OCI-LY7 (cell line): ENCODE data around the gene ATP1B2. TPM values are rescaled to one million over a fixed set of nuclear protein-coding genes. Genes with fewer than 3 reads are reported as not detected.

Experiments
- BruUV-seq: library from RNA; stranded (reverse); fragments of 400-500 nt; replicated peaks from 2 replicates; lab custom pipeline; 2021; lab: Mats Ljungman, UMichigan
- CTCF ChIA-PET: fragments of 300-600 bp; sonication (Branson Sonifier 250); formaldehyde crosslinking; loops from one replicate; lab custom pipeline; 2022; ENCODE audit warnings: antibody characterized with exemption; ENCODE audit not compliant: unreplicated experiment; lab: Charles Lee
- POLR2A ChIA-PET: fragments of 300-600 bp; sonication (Branson Sonifier 250); formaldehyde crosslinking; loops from one replicate; lab custom pipeline; 2022; ENCODE audit warnings: antibody characterized with exemption; lab: Charles Lee
- DNase-seq: peaks from one replicate; pipeline ENCODE4 v3.0.0-alpha.2; 2015; ENCODE audit warnings: low spot score
- H2AFZ ChIP-seq: fragments of 200-600 bp; sonication (generic), shearing (Covaris generic); 2 replicates; pipeline ENCODE4 v1.6.1; 2014; ENCODE audit warnings: mild to moderate bottlenecking, antibody characterized with exemption, low read length, moderate library complexity
- H3K27ac ChIP-seq: fragments of 200-600 bp; sonication (generic); 2 replicates; pipeline ENCODE4 v1.5.1; 2014; ENCODE audit warnings: mixed run types, low read depth, mild to moderate bottlenecking, moderate library complexity, low read length, inconsistent platforms; ENCODE audit not compliant: poor library complexity, severe bottlenecking
- H3K36me3 ChIP-seq: fragments of 200-600 bp; sonication (generic); 2 replicates; pipeline ENCODE4 v1.6.1; 2014; ENCODE audit warnings: mild to moderate bottlenecking, antibody characterized with exemption, low read length, moderate library complexity, mixed read lengths; ENCODE audit not compliant: insufficient read depth
- H3K4me1 ChIP-seq: fragments of 200-600 bp; sonication (generic); 2 replicates; pipeline ENCODE4 v1.5.1; 2014; ENCODE audit warnings: mild to moderate bottlenecking, low read length; ENCODE audit not compliant: insufficient read depth, poor library complexity, severe bottlenecking
- H3K4me2 ChIP-seq: fragments of 200-600 bp; sonication (generic); 2 replicates; pipeline ENCODE4 v1.6.1; 2014; ENCODE audit warnings: mild to moderate bottlenecking, low read length
- H3K4me3 ChIP-seq: fragments of 200-600 bp; sonication (generic); 2 replicates; pipeline ENCODE4 v1.5.1; 2014; ENCODE audit warnings: mild to moderate bottlenecking, low read depth, low read length; ENCODE audit not compliant: poor library complexity, severe bottlenecking
- H3K79me2 ChIP-seq: fragments of 200-600 bp; sonication (generic); 2 replicates; pipeline ENCODE4 v1.6.1; 2016; ENCODE audit warnings: low read depth, mild to moderate bottlenecking, low read length, moderate library complexity, mixed read lengths; ENCODE audit not compliant: insufficient read depth
- H3K9me2 ChIP-seq: fragments of 200-600 bp; sonication (generic); 2 replicates; pipeline ENCODE4 v1.6.1; 2016; ENCODE audit warnings: mild to moderate bottlenecking, low read length, mixed read lengths; ENCODE audit not compliant: insufficient read depth
- H3K9me3 ChIP-seq: fragments of 200-600 bp; sonication (generic); 2 replicates; pipeline ENCODE4 v1.6.1; 2014; ENCODE audit warnings: mild to moderate bottlenecking, mixed run types, low read length, mixed read lengths
- H4K20me1 ChIP-seq: fragments of 200-600 bp; sonication (generic); 2 replicates; pipeline ENCODE4 v1.6.1; 2014; ENCODE audit warnings: mild to moderate bottlenecking, antibody characterized with exemption, low read length, moderate library complexity, mixed read lengths; ENCODE audit not compliant: insufficient read depth
- EZH2phosphoT487 ChIP-seq: fragments of 200-600 bp; sonication (generic); IDR thresholded peaks from 2 replicates; pipeline ENCODE4 v1.6.1; 2018; ENCODE audit warnings: low read depth, borderline replicate concordance, mild to moderate bottlenecking, mixed run types, antibody characterized with exemption, low read length, moderate library complexity, mixed read lengths
- intact Hi-C: fragments of 100-400 bp; cut with micrococcal nuclease; formaldehyde crosslinking; loops from one replicate; pipeline ENCODE4 v1.10.0; 2022; ENCODE audit not compliant: unreplicated experiment
- total RNA-seq, 2 experiments: library from RNA; depleted of rRNA in 1 of 2; stranded (reverse); fragments of >200 nt in 1 of 2; shearing (Covaris generic) in 1 of 2; gene quantifications; 2 replicates each; pipeline ENCODE4 v1.2.3, GENCODE V29; 2014 to 2022
- TF ChIP-seq, protein P1 (sequence below): fragments of 200-600 bp; sonication (generic); conservative IDR thresholded peaks from 2 replicates; pipeline ENCODE4 v1.5.1; 2014; ENCODE audit warnings: mild to moderate bottlenecking, antibody characterized with exemption, low read length, moderate library complexity, mixed read lengths

ATP1B2 gene
- total RNA-seq, 2 experiments from 2014 or later, result not detected

GRCh38 chr17:7685533-7686221 is 35.0 kb downstream of the ATP1B2 start:
- POLR2A ChIA-PET, result interaction anchor here (1.2 to 2.7 kb wide), 5 partner anchors 9 to 159 kb away, joined by 3 to 10 read pairs (median 5); partner anchors contain the start of gene SAT2
- H3K4me1 ChIP-seq, result peaks cover 27% of the 10 kb centered on the region
- intact Hi-C loops, result loop anchor here (1.0 to 5.0 kb wide), 7 partner anchors 59 to 692 kb away; partner anchors contain the start of genes FXR2, KCTD11, KRABD2 and SAT2

DNA sequence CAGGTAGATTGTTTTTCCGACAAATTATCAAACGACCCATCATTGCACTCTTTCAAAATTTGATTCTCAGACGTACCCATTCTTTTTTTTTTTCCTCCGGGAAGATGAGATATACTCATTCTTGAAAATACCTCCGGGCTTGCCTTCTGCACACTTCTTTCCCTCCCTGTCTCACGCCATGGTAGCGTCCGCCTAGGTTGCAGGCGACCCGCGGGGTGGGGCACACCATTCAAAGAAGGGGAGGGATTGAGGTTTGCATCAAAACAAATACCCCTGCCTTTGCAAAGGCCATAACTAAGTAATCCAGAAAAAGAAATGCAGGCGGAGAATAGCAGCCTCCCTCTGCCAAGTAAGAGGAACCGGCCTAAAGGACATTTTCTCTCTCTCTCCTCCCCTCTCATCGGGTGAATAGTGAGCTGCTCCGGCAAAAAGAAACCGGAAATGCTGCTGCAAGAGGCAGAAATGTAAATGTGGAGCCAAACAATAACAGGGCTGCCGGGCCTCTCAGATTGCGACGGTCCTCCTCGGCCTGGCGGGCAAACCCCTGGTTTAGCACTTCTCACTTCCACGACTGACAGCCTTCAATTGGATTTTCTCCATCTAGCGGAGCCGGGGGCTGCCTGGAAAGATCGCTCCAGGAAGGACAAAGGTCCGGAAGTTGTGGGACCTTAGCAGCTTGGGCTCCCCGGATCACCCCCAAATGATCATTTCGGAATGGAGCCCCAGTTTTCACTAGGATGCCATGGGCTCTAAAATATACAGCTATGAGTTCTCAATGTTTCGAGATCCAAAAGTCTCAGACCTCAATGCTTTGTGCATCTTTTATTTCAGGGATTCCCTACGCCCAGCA is 35.7 kb downstream of the ATP1B2 start:
- H3K79me2 ChIP-seq, result peaks cover 68% of the 10 kb centered on the region
- H3K4me1 ChIP-seq, result peaks cover 27% of the 10 kb centered on the region
- ChIA-PET CTCF (interaction anchor here (0.6 kb wide), 1 partner anchor 57 kb away, joined by 11 read pairs; no protein-coding TSS in a partner anchor), POLR2A (interaction anchor here (0.6 to 2.7 kb wide), 11 partner anchors 8 to 609 kb away, joined by 3 to 10 read pairs (median 3); partner anchors contain the start of genes FXR2, SAT2 and SLC25A35)
- H3K4me2 ChIP-seq, result peak overlapping the region; percentile 86
- BruUV-seq, result TSS peak; percentile 92
- intact Hi-C loops, result loop anchor here (1.0 to 5.0 kb wide), 8 partner anchors 60 to 691 kb away; partner anchors contain the start of genes FXR2, KCTD11, KRABD2 and POLR2A
- no peaks in the 10 kb centered on the region for H3K9me2 ChIP-seq
- H3K4me3 ChIP-seq, result peak overlapping the region; percentile 92
- peak; percentile 92 for DNase-seq
- H4K20me1 ChIP-seq, result peaks cover 24% of the 10 kb centered on the region
- peak overlapping the region; percentile 89; the same call in 1 of the 2 replicates for H2AFZ ChIP-seq
- H3K27ac ChIP-seq, result peak overlapping the region; percentile 93
- TF ChIP-seq, protein P1, sequence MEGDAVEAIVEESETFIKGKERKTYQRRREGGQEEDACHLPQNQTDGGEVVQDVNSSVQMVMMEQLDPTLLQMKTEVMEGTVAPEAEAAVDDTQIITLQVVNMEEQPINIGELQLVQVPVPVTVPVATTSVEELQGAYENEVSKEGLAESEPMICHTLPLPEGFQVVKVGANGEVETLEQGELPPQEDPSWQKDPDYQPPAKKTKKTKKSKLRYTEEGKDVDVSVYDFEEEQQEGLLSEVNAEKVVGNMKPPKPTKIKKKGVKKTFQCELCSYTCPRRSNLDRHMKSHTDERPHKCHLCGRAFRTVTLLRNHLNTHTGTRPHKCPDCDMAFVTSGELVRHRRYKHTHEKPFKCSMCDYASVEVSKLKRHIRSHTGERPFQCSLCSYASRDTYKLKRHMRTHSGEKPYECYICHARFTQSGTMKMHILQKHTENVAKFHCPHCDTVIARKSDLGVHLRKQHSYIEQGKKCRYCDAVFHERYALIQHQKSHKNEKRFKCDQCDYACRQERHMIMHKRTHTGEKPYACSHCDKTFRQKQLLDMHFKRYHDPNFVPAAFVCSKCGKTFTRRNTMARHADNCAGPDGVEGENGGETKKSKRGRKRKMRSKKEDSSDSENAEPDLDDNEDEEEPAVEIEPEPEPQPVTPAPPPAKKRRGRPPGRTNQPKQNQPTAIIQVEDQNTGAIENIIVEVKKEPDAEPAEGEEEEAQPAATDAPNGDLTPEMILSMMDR, result no peak
- no peak for TF ChIP-seq EZH2phosphoT487
- no peaks in the 10 kb centered on the region for H3K9me3 ChIP-seq
- H3K36me3 ChIP-seq, result peaks cover 49% of the 10 kb centered on the region

More at GRCh38 chr17:7685533-7686221, 35.0 kb downstream of the ATP1B2 start:
- H3K9me2 ChIP-seq, result no peaks in the 10 kb centered on the region
- DNase-seq, result peak; percentile 97
- H3K36me3 ChIP-seq, result peaks cover 49% of the 10 kb centered on the region
- H3K9me3 ChIP-seq, result no peaks in the 10 kb centered on the region
- H3K79me2 ChIP-seq, result peaks cover 68% of the 10 kb centered on the region
- peak overlapping the region; percentile 92 for H3K4me3 ChIP-seq
- peak overlapping the region; percentile 93 for H3K27ac ChIP-seq
- peak overlapping the region; percentile 86 for H3K4me2 ChIP-seq
- CTCF ChIA-PET, result interaction anchor here (1.0 kb wide), 1 partner anchor 125 kb away, joined by 3 read pairs; no protein-coding TSS in a partner anchor
- peaks cover 24% of the 10 kb centered on the region for H4K20me1 ChIP-seq
- H2AFZ ChIP-seq, result no peak overlapping the region
- BruUV-seq, result no TSS peak
- TF ChIP-seq EZH2phosphoT487, result no peak
- TF ChIP-seq, protein P1, result no peak
